GM19239 (cell line): ENCODE measurements around the gene ADAMTS17.

Experiments used
- DNase-seq: peaks from one replicate; pipeline ENCODE4 v3.0.0; 2011; ENCODE audit warnings: low spot score; ENCODE audit not compliant: insufficient read length
- FAIRE-seq: peaks from 2 replicates; lab custom pipeline; 2011; peaks lifted over from hg19 to GRCh38; lab: Jason Lieb, UNC

ADAMTS17 gene

DNA sequence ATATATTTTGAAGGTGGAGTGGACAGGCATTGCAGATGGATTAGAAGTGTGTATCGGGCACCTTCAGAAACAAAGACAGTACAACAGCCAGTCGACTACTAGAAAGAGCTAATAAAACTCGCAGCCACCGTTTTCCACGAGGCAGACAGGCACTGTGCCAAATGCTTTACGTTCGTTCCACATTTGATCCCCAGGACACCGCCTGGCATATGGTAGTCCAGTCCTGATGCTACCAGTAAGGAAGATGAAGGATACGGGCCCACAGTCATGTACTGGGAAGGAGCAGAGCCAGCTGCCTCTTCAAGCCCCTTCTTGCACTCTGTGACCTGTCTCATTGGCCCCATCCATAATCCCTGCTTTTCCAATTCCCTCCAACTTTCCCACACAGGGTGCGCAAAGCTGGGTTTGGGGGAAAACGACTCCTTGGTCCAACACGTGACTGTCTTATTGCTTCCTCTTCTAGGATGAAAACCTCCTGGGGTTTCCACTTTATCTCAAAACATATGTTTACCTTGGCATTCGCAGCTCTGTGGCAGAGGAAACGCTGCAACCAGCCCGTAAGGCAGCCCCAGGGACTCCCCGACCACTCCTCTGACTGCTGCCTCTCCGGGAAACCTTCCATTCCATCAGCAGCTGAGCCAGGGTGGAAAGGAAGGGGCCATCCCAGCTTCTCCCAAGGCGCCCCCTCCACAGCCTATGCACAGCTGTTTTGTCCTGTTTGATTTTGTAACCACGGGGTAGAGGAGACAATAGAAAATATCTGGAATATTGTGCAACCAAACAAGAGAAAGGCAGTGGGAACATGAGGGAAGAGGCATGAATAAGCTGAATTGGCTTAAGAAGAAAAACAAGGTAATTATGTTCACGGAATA is 107.4 kb downstream of the ADAMTS17 start:
- DNase-seq = no peak
- no peak for FAIRE-seq

GRCh38 chr15:100230784-100231183 is 111.0 kb downstream of the ADAMTS17 start:
- DNase-seq (no peak), FAIRE-seq (no peak)

GRCh38 chr15:100229181-100230163 is 112.3 kb downstream of the ADAMTS17 start:
- FAIRE-seq (no peak), DNase-seq (no peak)

DNA sequence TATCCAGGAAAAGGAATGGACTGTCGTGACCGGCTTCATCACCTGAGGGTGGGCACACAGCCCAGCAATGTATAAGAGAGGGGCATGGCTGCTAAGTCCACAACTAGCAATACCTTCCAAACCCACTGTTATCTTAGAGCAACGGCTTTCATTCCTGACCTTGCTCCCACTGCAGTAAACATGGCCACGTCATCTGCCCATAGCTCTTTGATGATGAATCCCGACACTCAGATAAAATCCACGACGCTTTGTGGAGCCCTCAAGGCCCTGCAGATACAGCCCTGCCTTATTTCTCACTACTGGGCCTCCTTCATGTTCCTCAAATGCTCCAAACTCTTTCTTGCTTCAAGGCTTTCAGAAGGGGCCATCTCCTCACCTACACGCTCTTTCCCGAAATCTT is 114.0 kb downstream of the ADAMTS17 start:
- DNase-seq = no peak
- FAIRE-seq = no peak

GRCh38 chr15:100226107-100226506 is 115.7 kb downstream of the ADAMTS17 start:
- FAIRE-seq (no peak), DNase-seq (no peak)

DNA sequence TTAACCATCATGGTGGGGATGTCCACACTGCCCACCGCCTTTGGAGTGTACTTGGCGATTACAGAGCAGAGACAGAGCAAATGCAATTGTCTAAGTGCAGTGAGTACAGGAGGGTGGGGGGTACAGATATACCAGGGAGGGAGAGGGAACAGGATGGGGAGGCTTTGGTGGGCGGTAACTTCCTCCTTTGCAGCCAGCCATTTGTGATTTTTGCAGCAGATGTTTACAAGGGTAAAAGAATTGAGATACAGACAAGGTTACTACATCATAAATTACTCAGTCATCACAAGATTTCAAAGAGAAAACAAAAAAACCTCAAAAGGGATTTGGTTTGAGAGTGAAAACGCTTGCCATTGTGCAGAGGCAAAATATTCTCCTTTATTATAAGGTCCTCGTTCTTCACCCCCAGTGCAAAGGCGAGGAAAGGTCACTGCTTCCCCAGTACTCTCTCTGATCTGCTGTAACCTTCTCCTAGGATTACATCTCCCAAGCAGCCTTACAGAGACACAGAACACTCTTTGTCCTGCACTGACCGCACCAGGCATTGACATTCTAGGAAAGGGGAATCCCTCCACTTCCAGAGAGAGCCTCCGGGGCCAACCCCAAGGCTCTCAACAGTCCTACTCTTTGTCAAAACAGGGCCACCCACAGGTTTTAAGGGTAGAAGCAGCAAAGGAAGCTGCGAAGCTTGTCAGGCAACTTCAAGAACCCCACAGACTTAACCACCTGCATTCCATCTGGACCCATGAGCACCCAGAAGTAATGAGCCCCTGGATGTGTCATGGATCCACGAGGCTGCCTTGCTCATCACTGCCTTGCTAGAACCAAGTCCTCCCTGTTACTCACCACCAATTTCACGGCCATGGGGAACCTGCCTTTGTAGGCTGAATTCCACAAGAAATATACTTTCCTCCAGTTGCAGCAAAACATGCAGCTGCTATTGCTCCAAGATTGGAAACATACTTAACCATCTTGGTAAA is 117.3 kb downstream of the ADAMTS17 start:
- no peak for DNase-seq
- no peak for FAIRE-seq

DNA sequence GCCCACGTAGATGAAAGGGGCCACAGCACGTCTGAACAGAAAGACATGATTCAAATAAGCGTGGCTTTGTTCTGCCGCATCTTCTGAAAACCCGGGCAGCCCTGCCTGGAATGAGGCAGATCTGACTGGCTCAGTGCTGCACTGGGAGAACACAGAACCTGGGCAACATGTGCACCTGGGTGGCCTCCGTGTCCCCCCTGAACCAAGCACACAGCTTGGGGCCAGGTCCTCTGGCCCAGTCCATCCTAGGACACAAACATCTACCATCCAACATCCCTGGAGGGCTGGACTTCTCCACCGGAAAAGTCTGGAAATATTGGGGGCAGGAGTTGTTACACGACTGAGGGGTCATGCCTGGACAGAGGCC is 119.4 kb downstream of the ADAMTS17 start:
- DNase-seq (no peak), FAIRE-seq (no peak)

DNA sequence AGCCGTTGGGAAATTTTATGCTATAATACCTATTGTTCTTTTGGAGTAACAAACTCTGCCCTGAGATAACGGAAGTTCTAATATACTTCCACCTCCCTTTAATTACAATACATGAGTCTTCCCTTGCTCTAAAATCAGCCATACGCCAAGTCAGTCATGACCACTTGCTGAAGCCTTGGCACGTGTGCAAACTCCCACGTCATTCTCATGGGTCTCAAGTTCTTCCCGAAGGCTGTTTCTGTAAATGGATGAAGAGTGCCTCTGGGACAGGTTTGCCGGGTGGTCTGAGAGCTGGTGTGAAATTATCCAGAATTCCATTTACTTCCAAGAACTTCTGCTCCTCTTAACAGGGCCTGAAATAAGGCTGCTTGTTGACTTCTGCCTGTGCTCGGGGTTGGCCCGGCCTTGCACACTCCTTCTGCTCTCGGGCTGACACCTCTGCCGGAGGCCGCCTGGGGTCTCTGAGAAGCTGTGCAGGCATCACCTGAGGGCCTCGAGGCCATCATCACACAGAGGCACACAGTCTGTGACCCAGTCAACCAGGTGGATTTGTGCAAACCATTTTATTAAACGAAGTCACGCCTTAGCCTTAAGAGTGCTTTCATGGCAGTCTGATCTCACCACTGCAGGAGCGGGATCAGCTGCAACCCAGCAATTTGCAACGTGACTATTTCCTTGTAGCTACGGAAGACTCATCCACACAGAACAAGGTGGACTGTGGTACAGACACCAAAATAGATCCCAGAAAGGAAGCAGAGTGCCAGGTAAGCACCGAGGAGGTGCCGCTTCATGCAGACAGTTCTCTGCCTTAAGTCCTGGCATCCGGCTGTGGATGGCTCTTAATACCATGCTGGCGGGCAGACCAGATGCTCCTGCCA is 120.1 kb downstream of the ADAMTS17 start:
- no peak for FAIRE-seq

GRCh38 chr15:100220058-100220768 is 121.6 kb downstream of the ADAMTS17 start:
- DNase-seq (no peak), FAIRE-seq (no peak)

More for the DNA sequence above, 120.1 kb downstream of the ADAMTS17 start:
- no peak for DNase-seq

DNA sequence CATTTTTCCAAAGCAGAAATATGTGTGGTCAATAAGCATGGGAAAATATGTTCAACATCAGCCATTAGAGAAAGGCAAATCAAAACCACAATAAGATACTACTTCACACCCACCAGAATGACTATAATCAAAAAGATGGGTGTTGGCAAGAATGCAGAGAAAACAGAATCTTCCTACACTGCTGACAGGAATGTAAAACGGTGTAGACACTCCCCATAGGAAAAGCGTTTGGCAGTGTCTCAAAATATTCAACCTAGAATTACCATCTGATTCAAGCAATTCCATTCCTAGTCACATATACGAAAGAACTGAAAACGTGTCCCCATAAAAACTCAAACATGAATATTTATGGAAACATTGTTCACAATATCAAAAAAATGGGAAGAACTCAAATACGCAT is 123.3 kb downstream of the ADAMTS17 start:
- DNase-seq = no peak

GRCh38 chr15:100216182-100216581 is 125.6 kb downstream of the ADAMTS17 start:
- DNase-seq (no peak), FAIRE-seq (no peak)

More for the DNA sequence above, 123.3 kb downstream of the ADAMTS17 start:
- no peak for FAIRE-seq

DNA sequence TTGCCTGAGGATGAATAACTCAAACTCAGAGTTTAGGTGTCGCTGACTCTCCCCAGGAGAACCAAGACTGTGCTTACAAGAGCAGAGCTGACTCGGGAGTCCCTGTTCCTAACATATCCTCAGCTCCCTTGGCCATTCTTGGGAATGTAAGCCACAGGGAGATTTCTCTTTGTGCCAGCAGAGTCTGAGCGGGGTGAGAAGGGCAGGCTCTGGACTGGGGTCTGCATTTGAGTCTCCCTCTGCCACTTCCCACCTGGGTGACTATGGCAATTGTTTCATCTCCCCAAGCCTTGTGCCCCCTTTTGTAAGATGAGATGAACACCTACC is 126.0 kb downstream of the ADAMTS17 start:
- FAIRE-seq = no peak
- no peak for DNase-seq

GRCh38 chr15:100215031-100215842 is 126.5 kb downstream of the ADAMTS17 start:
- DNase-seq (no peak), FAIRE-seq (no peak)

DNA sequence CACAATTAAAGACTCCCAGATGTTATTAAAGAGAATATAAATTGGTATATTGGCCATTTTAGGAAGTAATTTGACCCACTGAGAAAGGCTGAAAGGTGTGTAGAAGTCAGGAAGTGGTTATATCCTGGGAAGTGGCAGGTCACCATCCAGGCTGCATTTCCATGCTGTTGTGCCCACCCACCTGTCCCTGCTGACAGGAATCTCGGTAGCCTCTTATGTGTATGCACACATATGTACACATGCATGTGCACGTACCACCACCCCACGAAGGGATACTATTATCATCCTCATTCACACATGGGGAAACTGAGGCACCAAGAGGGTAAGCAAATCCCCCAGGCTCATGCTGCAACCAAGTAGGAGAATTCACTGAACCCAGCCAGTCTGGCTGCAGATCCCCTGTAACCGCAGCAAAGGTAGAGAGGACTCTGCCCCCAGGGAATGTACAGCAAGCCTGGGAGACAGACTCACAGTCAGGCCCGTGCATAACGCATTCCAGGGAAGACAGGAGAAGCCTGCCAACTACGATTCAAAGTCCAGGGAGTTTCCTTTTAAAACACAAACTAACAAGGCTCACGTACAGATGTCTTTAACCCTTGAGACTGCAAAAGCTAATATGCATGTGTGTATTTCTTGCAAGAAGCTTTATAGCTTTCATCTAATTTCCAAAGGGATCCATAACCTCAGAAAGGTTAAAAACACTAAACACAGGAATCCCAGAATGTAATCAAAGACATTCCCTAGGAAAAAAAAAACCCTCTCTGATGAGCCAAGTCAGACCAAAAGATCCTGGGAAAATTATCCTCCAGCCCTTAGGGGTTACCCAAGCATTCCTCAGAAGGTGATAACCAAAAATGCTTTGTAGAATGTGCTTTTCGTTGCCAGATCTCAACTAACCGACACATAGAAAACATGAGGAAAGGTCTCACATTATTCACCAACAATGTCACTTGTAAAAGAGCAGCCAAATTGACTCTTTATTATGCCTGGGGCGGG is 129.6 kb downstream of the ADAMTS17 start:
- FAIRE-seq = no peak
- no peak for DNase-seq

GRCh38 chr15:100210338-100210737 is 131.4 kb downstream of the ADAMTS17 start:
- FAIRE-seq (no peak), DNase-seq (no peak)

DNA sequence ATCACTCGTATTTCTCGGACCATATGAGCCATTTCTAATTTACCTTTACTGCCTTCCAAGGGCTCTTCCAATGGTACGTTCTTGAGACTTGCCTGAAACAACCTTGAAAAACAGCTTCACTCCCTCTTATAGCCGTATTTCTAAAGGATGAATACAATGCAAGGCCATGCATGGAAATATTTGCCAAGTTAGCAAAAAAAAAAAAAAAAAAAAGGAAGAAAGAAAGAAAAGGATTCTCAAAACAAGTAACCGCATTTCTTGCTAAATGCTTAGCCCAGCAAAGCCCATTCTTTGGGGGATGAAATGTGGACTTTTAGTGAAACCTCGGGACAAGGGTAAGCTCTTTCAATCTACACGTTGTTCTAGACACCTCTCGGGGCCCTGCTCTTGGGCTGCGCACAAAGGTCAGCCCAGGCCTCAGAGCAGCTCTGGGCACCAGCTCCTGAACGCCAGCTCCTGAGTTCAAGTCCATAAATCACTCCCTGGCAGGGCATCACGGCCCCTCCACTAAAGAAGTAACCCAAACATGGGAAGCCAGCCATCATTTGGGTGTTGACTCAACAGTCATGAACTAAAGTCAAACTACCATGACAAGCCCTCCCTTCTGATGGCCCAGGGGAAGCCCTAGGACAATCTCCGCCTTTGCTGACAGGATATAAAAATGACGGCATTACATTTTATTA is 132.7 kb downstream of the ADAMTS17 start:
- DNase-seq (no peak), FAIRE-seq (no peak)
